Measurements from ENCODE around the gene BRWD1. TPM values are rescaled to one million over a fixed set of nuclear protein-coding genes. Genes with fewer than 3 reads are reported as not detected.

The BRWD1 gene
- total and polyA plus RNA-seq, 2 of the 8 experiments (the other 6 are each of a cell fraction or from before 2014, with no cell fraction given): 9.3 to 45.2 TPM

GRCh38 chr21:39164523-39164922, 148.9 kb downstream of the BRWD1 start:
- Histone ChIP-seq H3K27me3 (replicated peaks in 1 of 4; ENCODE audit: control insufficient read depth in 3 of 4, extremely low read depth in 1 of 4, insufficient read depth in 3 of 4, low read length in 3 of 4) (no peaks in the 10 kb centered on the region), H3K4me3 (ENCODE audit: extremely low read depth in 1 of 4, insufficient read depth in 2 of 4, low read depth in 3 of 4, low read length in 4 of 4) (no peak overlapping the region), H3K56ac (replicated peaks; ENCODE audit: insufficient read length, low read depth, low read length) (no peak overlapping the region), H2BK120ac (replicated peaks; ENCODE audit: low read depth, low read length) (no peak overlapping the region), H3K27ac (ENCODE audit: low read depth, low read length) (no peak overlapping the region), H2BK5ac (ENCODE audit: low read depth, low read length) (no peak overlapping the region), H2BK20ac (ENCODE audit: low read length) (no peak overlapping the region), H3K79me1 (ENCODE audit: low read depth, low read length) (no peaks in the 10 kb centered on the region), H3K9me3 (ENCODE audit: insufficient read depth in 2 of 2, low read depth in 1 of 2, low read length in 1 of 2) (peaks cover 11 to 12% of the 10 kb centered on the region in 2 experiments; a peak in 3 of 4 replicates), H3K18ac (ENCODE audit: extremely low read depth, low read length) (no peak overlapping the region), H4K91ac (replicated peaks; ENCODE audit: insufficient read length, low read length) (no peak overlapping the region), H4K20me1 (replicated peaks in 1 of 2; ENCODE audit: control insufficient read depth in 1 of 2, insufficient read depth in 2 of 2, low read length in 2 of 2) (no peaks in the 10 kb centered on the region), H2BK15ac (ENCODE audit: low read length) (no peak overlapping the region), H3K4me1 (replicated peaks in 1 of 4; ENCODE audit: control insufficient read depth in 3 of 4, insufficient read depth in 4 of 4, low read length in 3 of 4) (no peaks in the 10 kb centered on the region), H3K36me3 (ENCODE audit: control insufficient read depth in 2 of 4, insufficient read depth in 4 of 4, low read length in 3 of 4) (0 out of 8 replicates have a peak, but pooled peaks cover 0 to 3% (median 0%) of the 10 kb centered on the region in 4 experiments), H3K4ac (replicated peaks; ENCODE audit: insufficient read length, low read depth, low read length) (no peak overlapping the region), H4K8ac (ENCODE audit: extremely low read depth, insufficient read depth, low read length) (no peak overlapping the region), H3K14ac (ENCODE audit: insufficient read length) (no peak overlapping the region), H3K23me2 (ENCODE audit: low read depth, low read length) (no peaks in the 10 kb centered on the region), H3K9ac (replicated peaks in 1 of 4; ENCODE audit: extremely low read depth in 1 of 4, low read depth in 3 of 4, low read length in 3 of 4) (no peak overlapping the region), H2AFZ (ENCODE audit: low read length) (no peak overlapping the region), H3K79me2 (ENCODE audit: control insufficient read depth in 1 of 2, insufficient read depth in 2 of 2, low read length in 2 of 2) (no peaks in the 10 kb centered on the region), H3K4me2 (ENCODE audit: insufficient read depth in 1 of 2, low read depth in 2 of 2, low read length in 2 of 2) (no peak overlapping the region), H2AK5ac (ENCODE audit: low read depth, low read length) (no peak overlapping the region), H3K23ac (ENCODE audit: insufficient read length) (no peak overlapping the region), H4K5ac (ENCODE audit: insufficient read length, low read depth, low read length) (no peak overlapping the region), H2BK12ac (ENCODE audit: low read depth, low read length) (no peak overlapping the region)
- no peak for DNase-seq (ENCODE audit: low read depth in 1 of 2, low spot score in 2 of 2)
- ChIA-PET POLR2A (ENCODE audit: partially characterized antibody) (no interaction called here), CTCF (ENCODE audit: partially characterized antibody) (interaction anchor here (1.0 kb wide), 1 partner anchor 11 kb away, joined by 3 read pairs; no protein-coding TSS in a partner anchor)
- FAIRE-seq: no peak
- WGBS, 2 experiments (ENCODE audit: extremely low coverage in 1 of 2, insufficient coverage in 1 of 2, insufficient read length in 1 of 2, insufficient replicate concordance in 2 of 2, low coverage in 1 of 2, low lambda C conversion rate in 2 of 2, missing lambda C conversion rate in 1 of 2): 93% methylated on average over 2 of the region's 2 CpGs; no CpG with 5 or more reads in 1 of the 2 experiments
- no peak for TF ChIP-seq MAFK (IDR thresholded peaks at IDR 0.05; ENCODE audit: low read depth, low read length)
- TF ChIP-seq USF2 (IDR thresholded peaks at IDR 0.05; ENCODE audit: low read length): no peak
- no peak for TF ChIP-seq TAF1 (IDR thresholded peaks at IDR 0.05; ENCODE audit: low read depth, low read length)
- no peak for TF ChIP-seq CREB1 (IDR thresholded peaks at IDR 0.05)
- TF ChIP-seq TBP (IDR thresholded peaks at IDR 0.05; ENCODE audit: low read depth, low read length): no peak
- no peak for TF ChIP-seq E2F6 (IDR thresholded peaks at IDR 0.05)
- TF ChIP-seq CHD2 (IDR thresholded peaks at IDR 0.05; ENCODE audit: low read length): no peak
- no peak for TF ChIP-seq EZH2 (IDR thresholded peaks at IDR 0.05; ENCODE audit: low read depth, low read length, severe bottlenecking)
- no peak for TF ChIP-seq CBX5 (IDR thresholded peaks at IDR 0.05; ENCODE audit: low read depth, low read length)
- TF ChIP-seq TCF12 (IDR thresholded peaks at IDR 0.05; ENCODE audit: low read depth, low read length): no peak
- no peak for TF ChIP-seq NANOG (IDR thresholded peaks at IDR 0.05; ENCODE audit: insufficient read depth, low read depth, low read length, poor library complexity, severe bottlenecking)
- TF ChIP-seq RNF2 (IDR thresholded peaks at IDR 0.05; ENCODE audit: borderline replicate concordance, low read depth, low read length, missing control alignments, poor library complexity, severe bottlenecking): no peak
- no peak for TF ChIP-seq SUZ12 (IDR thresholded peaks at IDR 0.05; ENCODE audit: low read length)

All from H1 (cell line).